Tibial artery (tissue), 4 donors: ENCODE results near the gene DRP2.

Experiments used
- DNase-seq, 2 donors: peaks; one replicate each; pipeline ENCODE4 v3.0.0-alpha.2; 2019
- H3K27ac ChIP-seq, 2 donors: fragments of 200-600 bp; sonication (generic) in 1 of 2; 1 replicate in 1 of 2; 2 replicates in 1 of 2; pipeline ENCODE4 v1.5.1; 2018 to 2019; ENCODE audit warnings: mild to moderate bottlenecking in 1 of 2
- H3K27me3 ChIP-seq, 2 donors: fragments of 200-600 bp; sonication (generic) in 1 of 2; one replicate each; pipeline versions ENCODE4 v1.5.1 to v1.6.0; 2016 to 2019
- H3K36me3 ChIP-seq, 3 donors: fragments of 200-600 bp; sonication (generic) in 2 of 3; one replicate each; pipeline ENCODE4 v1.5.1; 2016 to 2019; ENCODE audit warnings: mild to moderate bottlenecking in 2 of 3
- H3K4me1 ChIP-seq, 4 donors: fragments of 200-600 bp; sonication (generic) in 2 of 4; 1 replicate in 3 of 4; 2 replicates in 1 of 4; pipeline ENCODE4 v1.5.1; 2016 to 2019
- H3K4me3 ChIP-seq, 2 donors: fragments of 200-600 bp; sonication (generic) in 1 of 2; 1 replicate in 1 of 2; 2 replicates in 1 of 2; pipeline ENCODE4 v1.5.1; 2018 to 2019; ENCODE audit warnings: mild to moderate bottlenecking in 2 of 2
- H3K9me3 ChIP-seq, 3 donors: fragments of 200-600 bp; sonication (generic) in 1 of 3; one replicate each; pipeline ENCODE4 v1.5.1; 2016 to 2019
- intact Hi-C: fragments of 100-400 bp; cut with DNase I; formaldehyde crosslinking; loops from one replicate; pipeline ENCODE4 v1.15.0; 2023; ENCODE audit warnings: low total_unique reads
- TF ChIP-seq, protein P1 (sequence below), 2 experiments: fragments of 200-600 bp in 1 of 2; fragments of 450-650 bp in 1 of 2; IDR thresholded peaks; one replicate each; pipeline ENCODE4 v1.5.1; 2017 to 2019; ENCODE audit warnings: antibody characterized with exemption in 2 of 2, mild to moderate bottlenecking in 1 of 2, moderate library complexity in 1 of 2

The DRP2 gene

GRCh38 chrX:101303790-101304189 is 84.2 kb downstream of the DRP2 start:
- intact Hi-C loops, result no loop called here

More at GRCh38 chrX:101303790-101304189, 84.2 kb downstream of the DRP2 start:
- Histone ChIP-seq H3K4me3 (no peak overlapping the region), H3K27me3 (no peaks in the 10 kb centered on the region), H3K9me3 (no peaks in the 10 kb centered on the region), H3K36me3 (no peaks in the 10 kb centered on the region), H3K4me1 (no peaks in the 10 kb centered on the region), H3K27ac (no peak overlapping the region)
- TF ChIP-seq, protein P1, sequence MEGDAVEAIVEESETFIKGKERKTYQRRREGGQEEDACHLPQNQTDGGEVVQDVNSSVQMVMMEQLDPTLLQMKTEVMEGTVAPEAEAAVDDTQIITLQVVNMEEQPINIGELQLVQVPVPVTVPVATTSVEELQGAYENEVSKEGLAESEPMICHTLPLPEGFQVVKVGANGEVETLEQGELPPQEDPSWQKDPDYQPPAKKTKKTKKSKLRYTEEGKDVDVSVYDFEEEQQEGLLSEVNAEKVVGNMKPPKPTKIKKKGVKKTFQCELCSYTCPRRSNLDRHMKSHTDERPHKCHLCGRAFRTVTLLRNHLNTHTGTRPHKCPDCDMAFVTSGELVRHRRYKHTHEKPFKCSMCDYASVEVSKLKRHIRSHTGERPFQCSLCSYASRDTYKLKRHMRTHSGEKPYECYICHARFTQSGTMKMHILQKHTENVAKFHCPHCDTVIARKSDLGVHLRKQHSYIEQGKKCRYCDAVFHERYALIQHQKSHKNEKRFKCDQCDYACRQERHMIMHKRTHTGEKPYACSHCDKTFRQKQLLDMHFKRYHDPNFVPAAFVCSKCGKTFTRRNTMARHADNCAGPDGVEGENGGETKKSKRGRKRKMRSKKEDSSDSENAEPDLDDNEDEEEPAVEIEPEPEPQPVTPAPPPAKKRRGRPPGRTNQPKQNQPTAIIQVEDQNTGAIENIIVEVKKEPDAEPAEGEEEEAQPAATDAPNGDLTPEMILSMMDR (IDR thresholded peaks at IDR 0.05), result no peak
- no peak for DNase-seq
